ENCODE data around the gene ARPC1A. TPM values are rescaled to one million over a fixed set of nuclear protein-coding genes. Genes with fewer than 3 reads are reported as not detected.
"Not testable (repeated sequence)": the region's sequence is repeated elsewhere in the genome, so short reads cannot be mapped to it uniquely, and the experiment has no call there.

The ARPC1A gene
- total RNA-seq, 1 experiment from 2014 or later, result 179 TPM

DNA sequence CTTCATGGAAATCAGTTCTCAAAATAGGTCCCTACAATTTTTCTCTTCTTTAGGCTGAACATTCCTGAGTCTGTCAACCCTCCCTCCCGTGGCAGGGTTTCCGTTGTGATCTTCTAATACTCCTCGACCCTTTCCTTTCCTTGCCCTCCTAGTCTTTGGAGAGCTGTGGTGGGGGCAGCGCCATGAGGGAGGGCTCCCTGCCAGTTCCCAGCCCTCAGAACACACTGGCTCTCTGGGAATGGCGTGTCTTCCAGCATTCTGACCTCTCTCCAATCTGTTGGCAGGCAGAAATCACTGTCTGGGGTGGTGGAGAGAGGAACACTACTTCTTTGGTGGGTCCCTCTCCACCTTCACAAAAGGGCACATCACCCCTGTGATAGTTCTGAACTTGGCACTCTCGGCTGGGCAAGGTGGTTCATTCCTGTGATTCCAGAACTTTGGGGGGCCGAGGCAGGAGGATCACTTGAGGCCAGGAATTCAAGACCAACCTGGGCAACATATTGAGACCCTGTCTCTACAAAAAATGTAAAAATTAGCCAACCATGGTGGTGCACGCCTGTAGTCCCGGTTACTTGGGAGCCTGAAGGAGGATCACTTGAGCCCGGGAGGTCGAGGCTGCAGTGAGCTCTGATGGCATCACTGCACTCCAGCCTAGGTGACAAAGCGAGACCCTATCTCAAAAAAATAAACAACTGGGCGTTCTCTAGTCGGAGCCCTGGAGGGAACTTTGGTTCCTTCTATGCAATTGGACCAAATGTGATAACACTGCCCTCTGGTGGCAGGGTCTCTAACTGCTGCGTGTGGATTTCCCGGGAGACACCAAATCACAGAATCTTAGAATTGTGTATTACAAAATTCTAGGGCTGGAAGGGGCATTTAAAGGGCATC is 13.1 kb upstream of the ARPC1A start:
- in situ Hi-C loops (cut with HindIII; ENCODE audit: low pct_unique_long_range_greater_than_20kb, low sequenced_read_pairs), result no loop called here
- peak; percentile 38 for DNase-seq (ENCODE audit: low read depth)

DNA sequence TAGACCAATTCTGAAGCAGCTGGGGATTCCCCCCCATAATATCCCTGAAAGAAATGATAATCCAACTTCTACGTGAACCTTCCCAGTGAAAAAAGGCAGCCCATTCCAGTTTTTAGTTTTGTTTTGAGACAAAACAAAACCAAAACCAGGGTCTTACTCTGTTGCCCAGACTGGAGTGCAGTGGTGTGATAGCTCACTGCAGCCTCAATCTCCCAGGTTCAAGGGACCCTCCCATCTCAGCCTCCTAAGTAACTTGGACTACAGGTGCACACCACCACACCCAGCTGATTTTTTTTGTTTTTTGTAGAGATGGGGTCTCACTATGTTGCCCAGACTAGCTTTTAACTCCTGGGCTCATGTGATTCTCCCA is 12.5 kb upstream of the ARPC1A start:
- DNase-seq (ENCODE audit: low read depth), result no peak
- in situ Hi-C loops (cut with HindIII; ENCODE audit: low pct_unique_long_range_greater_than_20kb, low sequenced_read_pairs), result no loop called here

DNA sequence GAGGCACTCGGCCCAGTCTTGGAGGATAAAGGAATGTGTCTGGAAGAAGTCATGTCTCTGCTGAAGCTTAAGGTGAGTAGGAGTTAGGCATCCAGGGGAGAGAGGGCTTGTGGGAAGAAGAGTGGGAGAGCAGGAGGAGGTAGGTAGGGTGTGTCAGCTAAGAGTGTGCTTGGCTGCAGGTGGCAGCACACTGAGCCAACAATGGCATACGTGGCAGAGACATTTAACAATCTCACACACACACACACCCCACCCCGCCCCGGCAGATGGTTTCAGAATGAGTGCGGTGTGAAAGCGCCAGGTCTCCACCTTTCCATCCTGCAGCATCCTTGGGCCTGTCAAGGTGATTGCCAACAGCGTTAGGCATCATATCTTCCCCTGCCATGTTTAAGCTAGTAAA is 11.2 kb upstream of the ARPC1A start:
- in situ Hi-C loops (cut with HindIII; ENCODE audit: low pct_unique_long_range_greater_than_20kb, low sequenced_read_pairs), result no loop called here
- DNase-seq (ENCODE audit: low read depth), result no peak

DNA sequence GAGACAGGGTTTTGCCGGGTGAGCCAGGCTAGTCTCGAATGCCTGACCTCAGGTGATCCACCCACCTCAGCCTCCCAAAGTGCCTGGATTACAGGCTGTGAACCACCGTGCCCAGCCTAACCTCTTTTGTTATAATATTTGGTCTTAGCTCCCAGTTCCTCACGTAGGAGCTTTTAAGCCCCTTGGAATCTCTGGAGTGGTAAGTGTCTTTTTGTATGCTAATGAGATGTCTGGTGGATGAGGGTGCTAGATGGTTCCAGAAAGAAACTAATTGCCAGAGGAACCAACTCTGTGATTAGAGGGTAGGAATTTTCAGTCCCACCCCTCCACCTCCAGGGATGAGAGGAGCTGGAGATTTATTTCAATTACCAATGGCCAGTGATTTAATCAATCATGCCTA is 5.3 kb upstream of the ARPC1A start:
- in situ Hi-C loops (cut with HindIII; ENCODE audit: low pct_unique_long_range_greater_than_20kb, low sequenced_read_pairs), result no loop called here
- DNase-seq (ENCODE audit: low read depth), result no peak

DNA sequence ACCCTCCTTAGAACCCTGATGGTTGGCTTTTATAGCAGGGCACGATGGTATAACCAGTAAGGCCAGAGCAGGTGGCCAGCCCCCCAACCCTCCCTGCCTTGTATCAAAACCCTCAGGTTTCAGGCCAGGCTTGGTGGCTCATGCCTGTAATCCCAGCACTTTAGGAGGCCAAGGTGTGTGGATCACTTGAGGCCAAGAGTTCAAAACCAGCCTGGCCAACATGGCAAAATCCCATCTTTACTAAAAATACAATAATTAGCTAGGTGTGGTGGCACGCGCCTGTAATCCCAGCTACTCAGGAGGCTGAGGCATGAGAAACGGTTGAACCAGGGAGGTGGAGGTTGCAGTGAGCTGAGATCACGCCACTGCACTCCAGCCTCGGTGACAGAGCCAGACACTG is 3.0 kb upstream of the ARPC1A start:
- in situ Hi-C loops (cut with HindIII; ENCODE audit: low pct_unique_long_range_greater_than_20kb, low sequenced_read_pairs); DNase-seq (ENCODE audit: low read depth): not testable (repeated sequence)

DNA sequence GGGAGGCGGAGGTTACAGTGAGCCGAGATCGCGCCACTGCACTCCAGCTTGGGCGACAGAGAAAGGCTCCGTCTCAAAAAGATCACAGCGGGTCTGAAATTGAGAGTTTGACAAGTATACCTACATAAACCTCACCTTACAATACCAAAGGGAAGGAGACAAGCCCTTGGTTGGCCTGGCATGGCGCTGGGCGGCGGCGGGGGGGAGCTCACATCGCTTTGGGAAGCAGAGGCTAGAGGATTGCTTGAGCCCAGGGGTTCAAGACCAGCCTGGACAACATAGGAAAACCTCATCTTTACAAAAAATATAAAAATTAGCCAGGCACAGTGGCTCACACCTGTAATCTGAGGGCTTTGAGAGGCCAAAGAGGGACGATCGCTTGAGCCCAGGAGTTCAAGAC is 1.1 kb upstream of the ARPC1A start:
- DNase-seq (ENCODE audit: low read depth), result no peak
- in situ Hi-C loops (cut with HindIII; ENCODE audit: low pct_unique_long_range_greater_than_20kb, low sequenced_read_pairs), result no loop called here

DNA sequence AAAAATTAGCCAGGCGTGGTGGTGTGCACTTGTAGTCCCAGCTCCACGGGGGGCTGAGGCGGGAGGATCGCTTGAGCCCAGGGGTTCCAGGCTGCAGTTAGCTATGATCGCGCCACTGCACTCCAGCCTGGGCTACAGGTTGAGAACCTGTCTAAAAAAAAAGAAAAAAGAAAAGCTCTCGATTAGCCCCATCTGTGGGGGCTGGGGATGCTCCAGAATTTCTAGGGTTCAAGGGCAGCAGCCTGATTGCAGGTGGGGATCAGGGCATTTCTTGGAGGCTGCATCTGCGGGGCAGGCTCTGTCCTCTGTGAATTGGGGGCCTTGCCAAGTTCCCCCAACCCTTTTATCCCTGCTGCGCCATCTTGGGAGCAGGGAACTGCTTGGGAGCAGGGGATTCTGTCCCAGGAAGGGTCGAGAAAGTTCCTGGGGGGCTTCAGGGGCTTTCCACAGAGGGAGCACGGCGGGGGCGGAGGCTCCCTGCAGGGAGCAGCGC is 651 bp upstream of the ARPC1A start:
- in situ Hi-C loops (cut with HindIII; ENCODE audit: low pct_unique_long_range_greater_than_20kb, low sequenced_read_pairs), result no loop called here

DNA sequence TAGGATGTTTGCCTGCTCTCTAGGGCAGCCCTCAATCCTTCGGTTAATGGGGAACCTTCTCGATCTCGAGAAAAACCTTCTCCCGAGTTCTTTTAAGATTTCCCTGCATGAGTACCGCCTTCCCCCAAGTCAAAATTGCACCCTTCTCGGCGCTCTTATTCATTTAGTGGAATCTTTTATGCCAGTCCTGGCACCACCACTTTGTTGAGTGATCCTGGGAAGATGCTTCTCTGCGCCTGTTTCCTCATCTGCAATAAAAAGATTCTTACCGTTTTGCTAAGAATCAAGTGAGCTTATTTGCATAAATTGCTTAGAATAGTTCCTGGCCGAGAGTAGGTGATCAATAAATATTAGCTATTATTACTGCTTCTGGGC is 697 bp downstream of the ARPC1A start:
- in situ Hi-C loops (cut with HindIII; ENCODE audit: low pct_unique_long_range_greater_than_20kb, low sequenced_read_pairs), result no loop called here
- DNase-seq (ENCODE audit: low read depth), result no peak

More for the DNA sequence above, 651 bp upstream of the ARPC1A start:
- DNase-seq (ENCODE audit: low read depth), result no peak

DNA sequence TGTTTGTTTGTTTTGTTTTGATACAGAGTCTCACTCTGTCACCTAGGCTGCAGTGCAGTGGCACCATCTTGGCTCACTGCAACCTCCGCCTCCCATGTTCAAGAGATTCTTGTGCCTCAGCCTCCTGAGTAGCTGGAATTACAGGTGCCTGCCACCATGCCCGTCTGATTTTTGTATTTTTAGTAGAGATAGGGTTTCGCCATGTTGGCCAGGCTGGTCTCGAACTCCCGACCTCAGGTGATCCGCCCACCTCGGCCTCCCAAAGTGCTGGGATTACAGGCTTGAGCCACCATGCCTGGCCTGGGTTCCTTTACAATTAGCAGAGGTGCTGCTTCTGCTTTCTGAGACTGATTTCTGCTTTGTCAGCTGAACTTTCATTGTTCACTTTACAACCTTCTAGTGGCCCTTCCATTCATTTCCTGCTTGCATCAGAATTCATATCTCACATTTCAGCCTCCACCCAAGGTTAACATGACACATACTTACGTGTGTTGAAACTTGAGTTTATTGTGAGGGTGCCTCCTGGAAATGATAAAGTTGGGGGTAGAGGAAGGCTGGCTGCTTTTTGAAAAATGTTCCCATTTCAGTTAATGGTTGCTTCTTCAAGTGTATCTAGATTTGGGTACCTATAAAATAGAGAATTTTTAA is 4.7 kb downstream of the ARPC1A start:
- in situ Hi-C loops (cut with HindIII; ENCODE audit: low pct_unique_long_range_greater_than_20kb, low sequenced_read_pairs), result not testable (repeated sequence)
- peak; percentile 65 for DNase-seq (ENCODE audit: low read depth)

DNA sequence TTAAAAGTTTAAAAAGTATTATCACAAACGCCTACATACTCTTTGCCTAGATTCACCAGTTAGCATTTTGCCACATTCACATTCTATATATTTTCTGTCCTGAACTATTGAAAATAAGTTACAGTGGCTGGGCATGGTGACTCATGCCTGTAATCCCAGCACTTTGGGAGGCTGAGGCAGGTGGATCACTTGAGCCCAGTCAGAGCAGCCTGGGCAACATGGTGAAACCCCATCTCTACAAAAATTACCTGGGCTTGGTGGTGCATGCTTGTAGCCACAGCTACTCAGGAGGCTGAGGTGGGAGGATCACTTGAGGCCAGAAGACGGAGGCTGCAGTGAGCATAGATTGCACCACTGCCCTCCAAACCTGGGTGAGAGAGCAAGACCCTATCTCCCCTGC is 5.3 kb downstream of the ARPC1A start:
- in situ Hi-C loops (cut with HindIII; ENCODE audit: low pct_unique_long_range_greater_than_20kb, low sequenced_read_pairs), result no loop called here
- no peak for DNase-seq (ENCODE audit: low read depth)

DNA sequence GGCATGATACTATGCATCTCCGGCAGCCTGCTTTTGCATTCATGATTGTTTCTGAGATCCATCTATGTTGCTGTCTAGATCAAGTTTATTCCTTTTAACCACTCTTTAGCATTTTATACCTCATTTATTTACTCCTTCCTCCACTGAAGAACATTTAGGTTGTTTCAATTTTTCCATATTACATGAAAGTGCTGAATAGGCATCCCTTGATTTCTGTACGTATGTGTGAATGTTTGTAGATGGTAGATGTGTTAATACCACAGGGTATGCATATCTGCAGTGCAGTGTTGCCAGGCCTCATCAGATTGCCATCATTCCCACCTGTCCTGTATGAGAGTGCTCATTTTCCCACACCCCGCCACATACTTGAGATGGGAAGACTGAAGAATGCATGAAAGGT is 13.9 kb downstream of the ARPC1A start:
- in situ Hi-C loops (cut with HindIII; ENCODE audit: low pct_unique_long_range_greater_than_20kb, low sequenced_read_pairs), result no loop called here
- no peak for DNase-seq (ENCODE audit: low read depth)

DNA sequence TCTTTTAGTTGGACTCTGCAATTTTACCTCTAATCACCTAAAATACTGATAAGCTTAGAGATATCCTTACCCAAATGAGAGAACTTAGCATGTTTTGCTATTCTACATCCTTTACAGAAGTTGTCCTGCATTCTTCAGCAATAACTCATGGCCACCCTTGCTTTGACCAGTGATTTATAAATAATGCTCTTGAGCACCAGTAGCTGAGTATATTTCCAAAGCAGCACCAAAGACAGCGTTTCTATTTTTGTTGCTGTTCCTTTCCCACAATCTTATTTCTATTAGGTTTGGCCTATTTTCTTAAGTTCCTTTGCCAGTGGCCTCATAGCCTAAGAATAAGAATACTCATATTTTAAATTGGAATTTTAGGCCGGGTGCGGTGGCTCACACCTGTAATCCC is 15.0 kb downstream of the ARPC1A start:
- DNase-seq (ENCODE audit: low read depth), result no peak
- in situ Hi-C loops (cut with HindIII; ENCODE audit: low pct_unique_long_range_greater_than_20kb, low sequenced_read_pairs), result no loop called here

DNA sequence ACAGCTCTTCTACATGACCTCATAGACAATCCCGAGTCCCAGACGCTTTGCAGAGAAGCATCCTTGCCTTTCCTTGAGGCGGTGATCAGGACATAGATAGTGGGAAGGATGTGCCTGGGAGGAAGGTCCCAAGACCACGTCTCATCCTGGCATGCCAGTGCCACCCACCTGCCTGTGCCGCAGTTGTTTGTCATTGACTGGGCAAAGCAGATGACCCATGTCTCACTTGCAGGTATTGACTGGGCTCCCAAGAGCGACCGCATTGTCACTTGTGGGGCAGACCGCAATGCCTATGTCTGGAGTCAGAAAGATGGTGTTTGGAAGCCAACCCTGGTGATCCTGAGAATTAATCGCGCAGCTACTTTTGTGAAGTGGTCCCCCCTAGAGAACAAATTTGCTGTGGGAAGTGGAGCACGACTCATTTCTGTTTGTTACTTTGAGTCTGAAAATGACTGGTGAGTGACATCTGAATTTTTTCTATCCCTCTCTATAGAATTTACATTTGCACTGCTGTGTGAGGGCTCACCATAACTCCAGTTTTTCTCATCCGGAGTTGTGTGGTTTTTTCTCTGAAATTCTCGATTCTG is 18.5 kb downstream of the ARPC1A start:
- in situ Hi-C loops (cut with HindIII; ENCODE audit: low pct_unique_long_range_greater_than_20kb, low sequenced_read_pairs), result no loop called here
- no peak for DNase-seq (ENCODE audit: low read depth)

DNA sequence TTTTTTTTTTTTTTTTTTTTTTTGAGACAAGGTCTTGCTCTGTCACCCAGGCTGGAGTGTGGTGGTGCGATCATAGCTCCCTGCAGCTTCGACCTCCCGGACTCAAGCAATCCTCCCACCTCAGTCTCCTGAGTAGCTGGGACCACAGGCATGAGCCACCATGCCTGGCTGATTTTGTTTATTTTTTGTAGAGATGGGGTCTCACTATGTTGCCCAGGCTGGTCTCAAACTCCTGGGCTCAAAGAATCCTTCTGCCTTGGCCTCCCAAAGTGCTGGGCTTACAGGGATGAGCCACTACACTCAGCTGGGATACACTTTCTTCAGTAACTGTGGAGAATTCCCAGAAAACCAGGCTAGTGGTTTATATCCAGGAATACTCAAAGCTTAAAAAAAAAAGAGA is 24.9 kb downstream of the ARPC1A start:
- DNase-seq (ENCODE audit: low read depth); in situ Hi-C loops (cut with HindIII; ENCODE audit: low pct_unique_long_range_greater_than_20kb, low sequenced_read_pairs): not testable (repeated sequence)

DNA sequence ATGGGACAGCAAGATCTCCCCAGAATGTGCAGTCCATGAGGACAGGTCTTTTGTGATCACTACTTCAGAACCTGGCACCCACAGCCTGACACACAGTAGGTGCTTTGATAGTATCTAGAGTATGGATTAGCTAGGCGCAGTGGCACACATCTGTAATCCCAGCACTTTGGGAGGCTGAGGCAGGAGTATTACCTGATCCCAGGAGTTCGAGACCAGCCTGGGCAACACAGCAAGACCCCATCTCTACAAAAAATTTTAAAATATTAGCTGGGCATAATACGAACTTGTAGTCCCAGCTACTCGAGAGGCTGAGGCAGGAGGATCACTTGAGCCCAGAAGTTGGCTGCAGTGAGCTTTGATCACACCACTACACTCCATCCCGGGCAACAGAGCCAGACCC is 26.5 kb downstream of the ARPC1A start:
- DNase-seq (ENCODE audit: low read depth), result no peak
- in situ Hi-C loops (cut with HindIII; ENCODE audit: low pct_unique_long_range_greater_than_20kb, low sequenced_read_pairs), result no loop called here

DNA sequence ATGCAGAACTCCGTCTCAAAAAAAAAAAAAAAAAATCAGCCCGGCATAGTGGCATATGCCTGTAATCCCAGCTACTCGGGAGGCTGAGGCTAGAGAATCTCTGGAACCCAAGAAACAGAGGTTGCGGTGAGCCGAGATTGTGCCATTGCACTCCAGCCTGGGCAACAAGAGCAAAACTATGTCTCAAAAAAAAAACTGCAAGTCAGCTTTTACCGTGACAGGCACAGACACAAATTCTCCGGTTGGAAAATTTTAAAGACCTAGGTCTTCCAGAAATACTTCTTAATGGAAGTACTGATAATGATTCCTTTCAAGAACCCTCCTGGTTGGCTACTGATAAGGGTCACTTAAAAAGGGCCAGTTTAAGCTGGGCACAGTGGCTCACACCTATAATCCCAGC is 29.4 kb downstream of the ARPC1A start:
- in situ Hi-C loops (cut with HindIII; ENCODE audit: low pct_unique_long_range_greater_than_20kb, low sequenced_read_pairs), result no loop called here
- DNase-seq (ENCODE audit: low read depth), result no peak

DNA sequence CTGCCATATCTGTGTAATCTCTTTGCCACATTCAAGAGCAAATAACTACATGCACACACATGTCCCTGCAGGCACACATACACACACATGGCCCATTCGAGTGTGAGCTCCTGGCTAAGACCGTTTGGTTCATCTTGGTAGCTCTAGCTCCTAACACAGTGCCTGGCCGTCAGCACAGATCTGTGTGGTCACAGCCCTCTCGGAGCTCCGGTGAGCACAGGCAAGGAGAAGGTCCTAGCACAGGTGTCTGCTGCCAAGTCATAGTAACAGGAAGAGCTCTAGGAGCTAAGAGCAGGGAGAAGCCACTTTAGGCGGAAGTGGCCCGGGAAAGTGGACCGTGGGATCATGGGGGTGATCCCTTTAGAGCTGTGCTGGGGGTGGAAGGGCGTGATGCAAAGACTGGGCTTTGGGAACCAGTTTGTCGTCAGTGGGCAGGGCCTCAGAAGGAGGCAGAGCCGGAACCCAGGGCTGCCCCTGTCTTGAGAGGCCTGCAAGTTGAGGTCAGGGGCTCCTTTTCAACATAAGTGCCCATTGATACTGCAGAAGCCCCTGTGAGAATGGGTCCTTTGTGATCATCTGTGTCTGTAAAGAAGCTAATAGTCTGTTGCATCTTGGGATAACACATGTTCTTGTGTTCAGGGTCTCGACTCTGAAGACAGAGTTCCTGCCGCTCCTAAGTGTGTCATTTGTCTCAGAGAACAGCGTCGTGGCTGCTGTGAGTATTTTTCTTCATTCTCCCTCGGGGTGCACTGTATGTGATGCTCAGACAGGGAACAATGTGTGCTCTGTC is 32.2 kb downstream of the ARPC1A start:
- DNase-seq (ENCODE audit: low read depth), result no peak
- in situ Hi-C loops (cut with HindIII; ENCODE audit: low pct_unique_long_range_greater_than_20kb, low sequenced_read_pairs), result no loop called here

DNA sequence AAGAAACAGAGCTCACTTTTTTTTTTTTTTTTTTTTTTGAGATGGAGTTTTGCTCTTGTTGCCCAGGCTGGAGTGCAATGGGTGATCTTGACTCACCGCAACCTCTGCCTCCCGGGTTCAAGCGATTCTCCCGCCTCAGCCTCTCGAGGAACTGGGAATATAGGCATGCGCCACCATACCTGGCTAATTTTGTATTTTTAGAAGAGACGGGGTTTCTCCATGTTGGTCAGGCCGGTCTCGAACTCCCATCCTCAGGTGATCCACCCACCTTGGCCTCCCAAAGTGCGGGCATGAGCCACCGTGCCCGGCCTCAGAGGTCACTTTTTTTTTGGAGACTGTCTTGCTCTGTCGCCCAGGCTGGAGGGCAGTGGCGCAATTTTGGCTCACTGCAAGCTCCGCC is 32.8 kb downstream of the ARPC1A start:
- DNase-seq (ENCODE audit: low read depth); in situ Hi-C loops (cut with HindIII; ENCODE audit: low pct_unique_long_range_greater_than_20kb, low sequenced_read_pairs): not testable (repeated sequence)

Data from Caki2 (cell line).